Bone marrow (tissue), 2 donors: ENCODE data around the gene JAZF1.

Experiments
- DNase-seq, 2 donors: peaks; one replicate each; lab custom pipeline; 2025; lab: John Stamatoyannopoulos, UW

JAZF1 gene

GRCh38 chr7:27966219-27966780 lies 214.3 kb downstream of the JAZF1 start:
- no peak for DNase-seq

GRCh38 chr7:27965650-27966049 lies 214.9 kb downstream of the JAZF1 start:
- no peak for DNase-seq

- no peak for DNase-seq
Observed at GRCh38 chr7:27964820-27965219, 215.8 kb downstream of the JAZF1 start.

GRCh38 chr7:27963056-27963455 lies 217.5 kb downstream of the JAZF1 start:
- no peak for DNase-seq

GRCh38 chr7:27962273-27962672 lies 218.3 kb downstream of the JAZF1 start:
- DNase-seq, result no peak

- DNase-seq, result no peak
Observed at GRCh38 chr7:27961255-27961654, 219.3 kb downstream of the JAZF1 start.

- no peak for DNase-seq
Observed at GRCh38 chr7:27960415-27960814, 220.2 kb downstream of the JAZF1 start.

- no peak for DNase-seq
Observed at GRCh38 chr7:27958933-27959548, 221.6 kb downstream of the JAZF1 start.

- DNase-seq, result no peak
Observed at GRCh38 chr7:27955596-27955995, 225.0 kb downstream of the JAZF1 start.

- DNase-seq, result no peak
Observed at GRCh38 chr7:27955011-27955410, 225.6 kb downstream of the JAZF1 start.

GRCh38 chr7:27953777-27954176 lies 226.8 kb downstream of the JAZF1 start:
- no peak for DNase-seq

GRCh38 chr7:27953361-27953760 lies 227.2 kb downstream of the JAZF1 start:
- no peak for DNase-seq

- no peak for DNase-seq
Observed at GRCh38 chr7:27952456-27953285, 227.9 kb downstream of the JAZF1 start.

- no peak for DNase-seq
Observed at GRCh38 chr7:27950123-27950522, 230.5 kb downstream of the JAZF1 start.

- no peak for DNase-seq
Observed at GRCh38 chr7:27948861-27949260, 231.7 kb downstream of the JAZF1 start.

GRCh38 chr7:27947586-27948278 lies 232.9 kb downstream of the JAZF1 start:
- no peak for DNase-seq

- no peak for DNase-seq
Observed at GRCh38 chr7:27946351-27946750, 234.2 kb downstream of the JAZF1 start.

GRCh38 chr7:27945058-27945795 lies 235.4 kb downstream of the JAZF1 start:
- DNase-seq, result no peak

GRCh38 chr7:27944643-27945042 lies 236.0 kb downstream of the JAZF1 start:
- DNase-seq, result no peak

- DNase-seq, result no peak
Observed at GRCh38 chr7:27943241-27943640, 237.4 kb downstream of the JAZF1 start.

- DNase-seq, result no peak
Observed at GRCh38 chr7:27942711-27943110, 237.9 kb downstream of the JAZF1 start.

- DNase-seq, result no peak
Observed at GRCh38 chr7:27941522-27941921, 239.1 kb downstream of the JAZF1 start.
